A549 (cell line): ENCODE data around the gene BTBD6.

ENCODE experiments used
- JUN ChIP-seq, 2 experiments: fragments of >200 bp; sonication (Bioruptor Twin); formaldehyde crosslinking; IDR thresholded peaks; 2 replicates in 1 of 2; 3 replicates in 1 of 2; pipeline ENCODE4 v1.6.1; 2016 to 2017
- MYC ChIP-seq: IDR thresholded peaks from 2 replicates; pipeline ENCODE4 v1.6.1; 2012; ENCODE audit warnings: mild to moderate bottlenecking, inconsistent platforms, low read length, improper control_type of control experiment, borderline replicate concordance
- POLR2AphosphoS2 ChIP-seq: conservative IDR thresholded peaks from 2 replicates; pipeline ENCODE4 v1.6.1; 2012; ENCODE audit warnings: low read length, improper control_type of control experiment, inconsistent platforms
- TF ChIP-seq, protein P1 (sequence below): fragments of >200 bp; sonication (Bioruptor Twin); formaldehyde crosslinking; IDR thresholded peaks from 3 replicates; pipeline ENCODE4 v1.5.1; 2016
- TF ChIP-seq, protein P2 (sequence below): fragments of 200-600 bp; sonication (generic); IDR thresholded peaks from 2 replicates; pipeline ENCODE4 v1.6.1; 2016; ENCODE audit warnings: antibody characterized with exemption, mild to moderate bottlenecking, moderate library complexity

DNA sequence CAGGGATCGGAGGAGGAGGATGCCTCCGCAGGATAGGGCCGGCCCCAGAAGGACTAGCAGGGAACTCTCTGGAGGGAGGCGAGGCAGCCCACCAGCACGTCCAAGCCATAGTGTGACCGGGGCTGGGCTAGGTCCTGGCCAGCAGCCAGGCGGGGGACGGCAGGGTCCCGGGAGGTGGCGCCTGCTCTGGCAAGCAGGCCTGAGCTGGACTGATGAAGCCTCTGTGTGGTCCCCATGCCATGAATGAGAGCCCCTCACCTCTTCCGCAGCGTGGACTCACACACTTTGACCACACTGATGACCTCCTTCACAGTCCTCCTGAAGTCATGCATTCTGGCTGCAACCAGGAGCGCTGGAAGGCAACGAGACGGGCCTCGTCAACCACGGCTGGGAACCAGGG, 19.8 kb upstream of the BTBD6 start:
- TF ChIP-seq, protein P1, sequence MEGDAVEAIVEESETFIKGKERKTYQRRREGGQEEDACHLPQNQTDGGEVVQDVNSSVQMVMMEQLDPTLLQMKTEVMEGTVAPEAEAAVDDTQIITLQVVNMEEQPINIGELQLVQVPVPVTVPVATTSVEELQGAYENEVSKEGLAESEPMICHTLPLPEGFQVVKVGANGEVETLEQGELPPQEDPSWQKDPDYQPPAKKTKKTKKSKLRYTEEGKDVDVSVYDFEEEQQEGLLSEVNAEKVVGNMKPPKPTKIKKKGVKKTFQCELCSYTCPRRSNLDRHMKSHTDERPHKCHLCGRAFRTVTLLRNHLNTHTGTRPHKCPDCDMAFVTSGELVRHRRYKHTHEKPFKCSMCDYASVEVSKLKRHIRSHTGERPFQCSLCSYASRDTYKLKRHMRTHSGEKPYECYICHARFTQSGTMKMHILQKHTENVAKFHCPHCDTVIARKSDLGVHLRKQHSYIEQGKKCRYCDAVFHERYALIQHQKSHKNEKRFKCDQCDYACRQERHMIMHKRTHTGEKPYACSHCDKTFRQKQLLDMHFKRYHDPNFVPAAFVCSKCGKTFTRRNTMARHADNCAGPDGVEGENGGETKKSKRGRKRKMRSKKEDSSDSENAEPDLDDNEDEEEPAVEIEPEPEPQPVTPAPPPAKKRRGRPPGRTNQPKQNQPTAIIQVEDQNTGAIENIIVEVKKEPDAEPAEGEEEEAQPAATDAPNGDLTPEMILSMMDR = no peak
- TF ChIP-seq MYC (no peak), POLR2AphosphoS2 (no peak), JUN (IDR thresholded peaks at IDR 0.05) (no peak)
- TF ChIP-seq, protein P2, sequence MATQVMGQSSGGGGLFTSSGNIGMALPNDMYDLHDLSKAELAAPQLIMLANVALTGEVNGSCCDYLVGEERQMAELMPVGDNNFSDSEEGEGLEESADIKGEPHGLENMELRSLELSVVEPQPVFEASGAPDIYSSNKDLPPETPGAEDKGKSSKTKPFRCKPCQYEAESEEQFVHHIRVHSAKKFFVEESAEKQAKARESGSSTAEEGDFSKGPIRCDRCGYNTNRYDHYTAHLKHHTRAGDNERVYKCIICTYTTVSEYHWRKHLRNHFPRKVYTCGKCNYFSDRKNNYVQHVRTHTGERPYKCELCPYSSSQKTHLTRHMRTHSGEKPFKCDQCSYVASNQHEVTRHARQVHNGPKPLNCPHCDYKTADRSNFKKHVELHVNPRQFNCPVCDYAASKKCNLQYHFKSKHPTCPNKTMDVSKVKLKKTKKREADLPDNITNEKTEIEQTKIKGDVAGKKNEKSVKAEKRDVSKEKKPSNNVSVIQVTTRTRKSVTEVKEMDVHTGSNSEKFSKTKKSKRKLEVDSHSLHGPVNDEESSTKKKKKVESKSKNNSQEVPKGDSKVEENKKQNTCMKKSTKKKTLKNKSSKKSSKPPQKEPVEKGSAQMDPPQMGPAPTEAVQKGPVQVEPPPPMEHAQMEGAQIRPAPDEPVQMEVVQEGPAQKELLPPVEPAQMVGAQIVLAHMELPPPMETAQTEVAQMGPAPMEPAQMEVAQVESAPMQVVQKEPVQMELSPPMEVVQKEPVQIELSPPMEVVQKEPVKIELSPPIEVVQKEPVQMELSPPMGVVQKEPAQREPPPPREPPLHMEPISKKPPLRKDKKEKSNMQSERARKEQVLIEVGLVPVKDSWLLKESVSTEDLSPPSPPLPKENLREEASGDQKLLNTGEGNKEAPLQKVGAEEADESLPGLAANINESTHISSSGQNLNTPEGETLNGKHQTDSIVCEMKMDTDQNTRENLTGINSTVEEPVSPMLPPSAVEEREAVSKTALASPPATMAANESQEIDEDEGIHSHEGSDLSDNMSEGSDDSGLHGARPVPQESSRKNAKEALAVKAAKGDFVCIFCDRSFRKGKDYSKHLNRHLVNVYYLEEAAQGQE = no peak
